GM18498 (cell line): Measurements from ENCODE around the gene RPL41.
"Not testable (repeated sequence)": the region's sequence is repeated elsewhere in the genome, so short reads cannot be mapped to it uniquely, and the experiment has no call there.

ENCODE experiments used
- ATAC-seq: cut with Tn5 transposase; IDR thresholded peaks from one replicate; pipeline ENCODE4 v1.9.1; 2021; ENCODE audit warnings: mild to moderate bottlenecking, moderate library complexity; ENCODE audit not compliant: unreplicated experiment

The RPL41 gene

DNA sequence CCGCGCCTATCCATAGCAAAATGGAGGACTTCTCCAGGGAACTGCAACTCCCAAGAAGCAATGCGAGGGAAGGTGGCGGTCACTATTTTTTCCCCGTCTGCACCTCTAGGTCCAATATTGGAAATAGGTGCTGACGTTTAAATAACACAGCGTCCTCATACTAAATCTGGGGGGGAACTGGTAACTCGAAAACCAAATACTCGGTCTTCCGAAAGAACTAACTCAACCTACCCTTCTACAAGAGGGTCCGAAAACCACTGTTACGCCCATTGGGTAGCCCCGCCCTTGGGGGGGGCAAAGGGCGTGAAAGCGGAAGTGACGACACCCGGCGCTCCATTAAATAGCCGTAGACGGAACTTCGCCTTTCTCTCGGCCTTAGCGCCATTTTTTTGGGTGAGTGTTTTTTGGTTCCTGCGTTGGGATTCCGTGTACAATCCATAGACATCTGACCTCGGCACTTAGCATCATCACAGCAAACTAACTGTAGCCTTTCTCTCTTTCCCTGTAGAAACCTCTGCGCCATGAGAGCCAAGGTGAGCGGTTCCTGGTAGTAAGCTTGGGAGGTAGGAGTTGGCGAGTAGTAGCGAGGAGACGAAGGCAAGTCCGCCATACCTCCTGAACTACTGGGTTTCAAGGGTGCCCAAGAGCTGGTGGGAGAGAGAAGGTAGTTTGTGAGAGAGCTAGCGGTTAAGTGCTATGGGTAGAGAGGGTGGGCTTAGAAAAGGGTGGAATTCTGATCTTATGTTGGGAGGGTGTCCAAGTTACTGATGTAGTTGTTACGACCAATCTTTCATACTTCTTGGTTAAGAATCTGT lies at the start of gene RPL41:
Gene RPL41 (plus strand): TSS at position 367 of the 815 bp plus-strand sequence.
- peak; percentile 52 for ATAC-seq

DNA sequence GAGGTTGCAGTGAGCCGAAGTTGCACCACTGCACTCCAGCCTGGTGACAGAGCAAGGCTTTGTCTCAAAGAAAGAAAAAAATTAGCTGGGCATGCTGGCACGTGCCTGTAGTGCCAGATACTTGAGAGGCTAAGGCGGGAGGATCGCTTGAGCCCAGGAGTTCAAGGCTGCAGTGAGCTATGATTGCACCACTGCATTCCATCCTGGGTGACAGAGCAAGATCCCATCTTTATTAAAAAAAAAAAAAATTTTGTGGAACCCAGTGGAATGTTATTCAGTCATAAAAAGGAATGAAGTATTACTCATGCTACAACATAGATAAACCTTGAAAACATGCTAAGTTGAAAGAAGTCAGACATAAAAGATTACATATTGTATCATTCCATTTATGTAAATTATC lies 44.8 kb upstream of the RPL41 start:
- ATAC-seq: no peak

DNA sequence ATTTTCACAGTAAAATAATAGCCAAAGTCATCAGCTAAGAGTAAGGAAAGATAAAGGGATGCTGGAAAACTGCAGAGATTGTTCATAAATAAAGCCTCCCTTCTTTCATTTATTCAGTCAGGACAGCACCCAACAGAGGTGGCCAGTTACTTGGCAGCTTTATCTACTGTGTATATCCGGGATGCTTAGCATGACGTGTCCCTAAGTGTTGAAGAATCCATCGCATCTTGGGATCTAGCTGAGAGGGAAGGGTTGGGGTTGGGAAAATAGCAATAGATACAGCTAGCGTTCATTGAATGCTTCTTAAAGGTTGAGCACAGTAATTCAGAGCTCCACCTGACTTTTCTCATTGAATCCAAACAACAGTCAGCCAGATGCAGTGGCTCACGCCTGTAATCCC lies 42.0 kb upstream of the RPL41 start:
- no peak for ATAC-seq

DNA sequence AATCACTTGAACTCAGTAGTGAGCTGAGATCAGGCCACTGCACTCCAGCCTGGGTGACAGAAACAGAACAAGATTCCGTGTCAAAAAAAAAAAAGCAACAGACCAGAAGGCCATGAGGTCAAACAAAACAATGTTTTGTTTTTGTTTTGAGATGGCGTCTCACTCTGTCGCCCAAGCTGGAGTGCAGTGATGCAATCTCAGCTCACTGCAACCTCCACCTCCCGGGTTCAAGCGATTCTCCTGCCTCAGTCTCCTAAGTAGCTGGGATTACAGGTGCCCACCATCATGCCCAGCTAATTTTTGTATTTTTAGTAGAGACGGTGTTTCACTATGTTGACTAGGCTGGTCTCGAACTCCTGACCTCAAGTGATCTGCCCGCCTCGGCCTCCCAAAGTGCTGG lies 38.5 kb upstream of the RPL41 start:
- not testable (repeated sequence) for ATAC-seq

DNA sequence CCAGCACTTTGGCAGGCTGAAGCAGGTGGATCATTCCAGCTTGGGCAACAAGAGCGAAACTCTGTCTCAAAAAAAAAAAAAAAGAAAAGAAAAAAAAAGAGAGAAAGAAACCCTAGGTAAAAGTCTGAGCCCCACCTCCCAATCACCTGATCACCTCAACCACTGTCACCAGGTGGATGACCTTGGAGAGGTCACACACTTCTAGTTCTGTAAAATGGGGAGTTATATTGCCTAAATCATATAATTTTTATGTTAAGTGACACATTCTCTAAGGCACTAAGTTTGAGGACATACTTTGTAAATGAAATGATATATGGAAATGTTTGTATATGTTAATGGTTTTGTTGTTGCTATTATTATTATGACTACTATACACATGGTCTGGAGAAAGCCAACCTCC lies 38.0 kb upstream of the RPL41 start:
- no peak for ATAC-seq

DNA sequence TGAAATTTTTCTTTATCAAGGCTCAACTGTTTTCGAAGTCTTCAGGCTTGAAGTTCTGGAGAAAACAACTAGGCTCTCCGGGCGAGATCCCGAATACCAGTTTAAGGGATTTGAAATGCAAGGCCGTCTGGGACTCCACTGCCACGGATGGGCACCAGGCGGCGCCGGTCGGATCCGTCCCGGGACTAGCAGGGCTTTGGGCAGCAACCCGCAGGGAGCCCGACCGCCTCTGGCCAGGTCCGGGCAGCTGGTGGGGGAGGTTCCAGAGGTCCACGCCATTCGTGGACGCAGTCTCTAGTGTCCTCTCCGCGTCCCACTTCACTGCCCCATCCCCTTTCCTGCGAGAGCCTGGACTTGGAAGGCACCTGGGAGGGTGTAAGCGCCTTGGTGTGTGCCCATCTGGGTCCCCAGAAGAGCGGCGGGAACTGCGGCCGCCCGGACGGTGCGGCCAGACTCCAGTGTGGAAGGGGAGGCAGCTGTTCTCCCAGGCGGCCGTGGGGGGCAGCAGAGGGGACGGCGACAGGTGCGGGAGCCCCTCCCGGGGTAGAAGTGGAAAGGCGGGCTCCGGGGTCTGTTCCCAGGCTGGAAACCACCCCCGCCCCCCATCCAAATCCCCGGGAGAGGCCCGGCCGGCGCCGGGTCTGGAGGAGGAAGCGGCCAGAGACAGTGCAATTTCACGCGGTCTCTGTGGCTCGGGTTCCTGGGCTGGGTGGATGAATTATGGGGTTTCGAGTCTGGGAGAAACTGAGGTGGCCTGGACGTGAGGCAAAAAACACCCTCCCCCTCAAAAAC lies 37.3 kb upstream of the RPL41 start:
- peak; percentile 72 for ATAC-seq

DNA sequence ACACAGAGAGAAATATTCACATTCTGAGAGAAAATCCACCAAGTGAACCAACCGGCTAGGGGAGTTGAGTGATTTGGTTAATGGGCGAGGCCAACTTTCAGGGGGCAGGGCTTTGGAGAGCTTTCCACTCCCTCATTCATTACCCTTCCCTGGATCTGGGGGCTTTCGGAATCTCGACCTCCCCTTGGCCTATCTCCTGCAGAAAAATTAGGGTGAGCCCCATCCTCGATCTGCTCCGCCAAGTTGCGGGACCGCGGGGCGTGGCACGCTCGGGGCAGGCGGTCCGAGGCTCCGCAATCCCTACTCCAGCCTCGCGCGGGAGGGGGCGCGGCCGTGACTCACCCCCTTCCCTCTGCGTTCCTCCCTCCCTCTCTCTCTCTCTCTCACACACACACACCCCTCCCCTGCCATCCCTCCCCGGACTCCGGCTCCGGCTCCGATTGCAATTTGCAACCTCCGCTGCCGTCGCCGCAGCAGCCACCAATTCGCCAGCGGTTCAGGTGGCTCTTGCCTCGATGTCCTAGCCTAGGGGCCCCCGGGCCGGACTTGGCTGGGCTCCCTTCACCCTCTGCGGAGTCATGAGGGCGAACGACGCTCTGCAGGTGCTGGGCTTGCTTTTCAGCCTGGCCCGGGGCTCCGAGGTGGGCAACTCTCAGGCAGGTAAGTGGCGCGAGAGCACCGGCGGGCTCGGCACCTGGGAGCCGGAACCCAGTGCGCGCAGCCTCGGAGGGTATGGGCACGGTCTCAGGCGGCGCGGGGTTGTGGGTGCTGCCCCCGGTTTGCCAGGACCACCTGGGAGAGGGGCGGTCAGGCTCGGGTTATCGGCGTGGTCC lies 36.5 kb upstream of the RPL41 start, which contains the start of gene ERBB3:
Gene ERBB3 (plus strand): TSS at position 443 of the 833 bp plus-strand sequence. CDS start 136 bp downstream, at position 579.
- peak; percentile 43 for ATAC-seq

DNA sequence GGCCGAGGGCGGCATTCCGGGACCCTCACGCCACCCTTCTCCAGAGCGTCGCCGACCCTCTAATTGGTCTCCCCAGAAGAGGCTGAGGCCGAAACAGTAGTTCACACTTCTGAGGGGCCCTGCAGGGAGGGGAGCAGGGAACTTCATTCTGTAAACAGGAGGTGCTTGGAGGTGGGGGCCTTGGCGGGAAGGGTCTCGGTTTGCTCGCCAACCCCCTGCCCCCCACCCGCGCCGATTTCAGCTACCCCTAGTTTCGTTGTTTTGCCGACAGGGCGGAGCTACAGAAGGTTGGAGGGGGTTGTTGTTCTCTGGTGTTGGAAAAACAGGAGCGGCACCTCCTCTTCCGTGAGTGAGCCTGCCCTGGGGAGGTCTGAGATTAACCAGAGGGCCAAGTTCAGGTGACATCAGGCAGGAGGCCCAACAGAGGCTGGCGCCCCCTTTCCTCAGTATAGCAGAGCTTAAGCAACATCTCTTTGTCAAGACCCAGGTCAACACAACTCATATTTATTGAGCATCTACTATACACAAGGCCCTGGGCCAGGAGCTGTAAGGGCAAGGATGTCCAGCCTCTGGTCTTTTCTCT lies 35.8 kb upstream of the RPL41 start:
- ATAC-seq: no peak

DNA sequence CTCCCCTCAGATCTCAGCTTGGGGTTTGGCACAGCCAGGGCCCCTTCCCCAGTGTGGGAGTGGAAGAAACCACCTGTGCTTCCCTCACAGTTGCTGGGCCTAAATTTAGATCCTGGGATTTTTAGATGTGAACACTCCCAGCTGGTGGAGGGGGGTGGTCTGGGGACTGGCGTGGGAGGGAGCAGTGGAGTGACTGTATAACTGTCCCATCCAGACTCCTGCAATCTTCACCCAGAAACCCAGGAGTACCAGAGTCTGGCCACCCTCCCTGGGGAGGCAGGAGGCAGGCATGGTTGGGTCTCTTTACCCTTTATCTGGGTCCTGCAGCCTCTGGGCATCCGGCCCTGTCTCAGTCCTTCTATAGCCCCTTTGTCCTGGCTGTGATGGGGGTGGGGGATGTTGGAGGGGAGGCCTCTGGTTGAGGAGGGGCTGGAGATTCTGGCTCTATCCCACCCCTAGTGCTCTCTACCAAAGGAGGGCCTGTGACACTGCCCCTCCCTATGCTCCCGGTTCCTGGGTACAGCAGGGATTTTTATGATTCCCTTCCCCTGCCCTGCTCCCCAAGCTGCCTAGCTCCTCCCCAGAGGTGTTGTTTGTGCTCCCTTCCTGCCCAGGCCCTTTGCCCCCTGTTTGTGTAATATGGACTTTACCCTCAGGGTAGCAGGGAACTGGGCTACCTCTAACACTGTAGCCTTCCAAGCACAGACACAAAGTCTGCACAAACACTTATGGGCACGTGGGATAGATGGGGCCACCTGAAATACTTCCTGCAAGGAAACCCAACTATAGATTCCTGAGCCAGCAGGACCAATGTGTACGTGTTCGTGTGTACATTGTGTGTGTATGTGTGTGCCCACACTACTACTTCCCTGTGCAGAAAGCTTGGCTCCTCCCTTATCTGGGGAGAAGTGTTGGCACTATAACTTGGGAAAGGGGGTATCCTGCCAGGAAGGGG lies 34.8 kb upstream of the RPL41 start:
- ATAC-seq: no peak

DNA sequence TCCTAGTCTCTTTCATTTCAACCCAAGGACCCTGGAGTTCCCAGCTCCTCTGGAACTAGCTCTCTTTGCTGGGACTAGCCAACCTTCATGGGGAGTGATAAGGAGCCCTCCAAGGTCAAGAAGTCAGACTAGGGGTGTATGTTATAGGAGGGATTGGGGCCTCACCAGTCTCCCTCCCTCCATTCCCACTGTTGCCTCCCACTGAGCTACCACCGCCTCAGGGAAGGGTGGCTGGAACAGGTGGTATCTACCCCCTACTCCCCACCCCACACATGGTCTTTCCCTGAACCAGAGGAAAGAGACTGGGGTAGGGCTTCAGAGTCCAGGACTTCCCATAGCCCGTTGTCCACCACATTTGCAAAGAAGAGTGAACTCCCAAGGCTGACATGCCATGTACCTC lies 34.1 kb upstream of the RPL41 start:
- ATAC-seq: no peak

DNA sequence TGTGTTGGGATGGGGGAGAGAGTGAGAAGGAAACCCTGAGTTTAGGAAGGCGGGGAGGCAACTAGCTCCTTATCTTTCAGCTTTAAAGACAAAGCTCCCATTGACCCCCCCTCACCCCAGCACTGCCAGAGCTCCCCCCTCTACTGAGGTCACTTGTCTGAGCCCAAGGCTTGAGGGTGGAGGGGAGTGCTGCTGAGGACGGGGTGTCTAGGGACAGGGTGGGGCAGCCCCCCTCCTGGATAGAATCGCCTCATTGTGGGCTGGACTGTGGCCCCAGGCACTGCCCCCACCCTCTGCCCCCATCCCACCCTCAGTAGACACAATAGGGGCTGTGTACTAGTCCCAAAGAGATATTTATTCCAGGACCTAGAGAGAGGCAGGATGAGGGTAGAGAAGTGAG lies 33.5 kb upstream of the RPL41 start:
- ATAC-seq: no peak

DNA sequence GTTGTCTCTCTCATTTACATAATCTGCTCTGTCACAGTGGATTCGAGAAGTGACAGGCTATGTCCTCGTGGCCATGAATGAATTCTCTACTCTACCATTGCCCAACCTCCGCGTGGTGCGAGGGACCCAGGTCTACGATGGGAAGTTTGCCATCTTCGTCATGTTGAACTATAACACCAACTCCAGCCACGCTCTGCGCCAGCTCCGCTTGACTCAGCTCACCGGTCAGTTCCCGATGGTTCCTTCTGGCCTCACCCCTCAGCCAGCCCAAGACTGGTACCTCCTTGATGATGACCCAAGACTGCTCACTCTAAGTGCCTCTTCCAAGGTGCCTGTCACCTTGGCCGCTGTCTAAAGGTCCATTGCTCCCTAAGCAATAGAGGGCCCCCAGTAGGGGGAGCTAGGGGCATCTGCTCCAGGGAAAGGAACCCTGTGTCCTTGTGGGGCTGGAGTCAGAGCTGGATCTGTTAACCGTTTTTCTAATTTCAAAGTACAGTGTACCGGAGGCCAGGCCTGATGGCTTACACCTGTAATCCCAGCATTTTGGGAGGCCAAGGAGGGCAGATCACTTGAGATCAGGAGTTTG lies 31.4 kb upstream of the RPL41 start:
- ATAC-seq: no peak

DNA sequence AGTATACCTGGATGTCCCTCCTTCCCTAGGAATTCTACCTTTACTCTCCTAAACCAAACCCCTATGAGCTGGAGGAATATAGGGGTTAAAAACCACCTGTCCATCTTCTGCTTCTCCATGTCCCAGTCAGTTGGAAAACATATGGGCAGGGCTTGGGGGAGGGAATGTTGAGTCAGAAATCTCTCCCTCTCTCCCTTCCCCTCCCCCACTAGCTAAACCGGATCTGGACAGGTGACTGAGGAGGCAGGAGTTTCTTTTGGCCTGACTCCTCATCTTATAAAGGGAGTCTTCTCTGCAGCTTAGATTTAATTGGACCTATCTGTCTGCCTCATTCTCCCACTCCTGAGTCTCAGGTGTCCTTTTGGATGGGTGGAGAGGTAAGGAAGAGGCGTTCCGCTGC lies 30.3 kb upstream of the RPL41 start:
- ATAC-seq: no peak

DNA sequence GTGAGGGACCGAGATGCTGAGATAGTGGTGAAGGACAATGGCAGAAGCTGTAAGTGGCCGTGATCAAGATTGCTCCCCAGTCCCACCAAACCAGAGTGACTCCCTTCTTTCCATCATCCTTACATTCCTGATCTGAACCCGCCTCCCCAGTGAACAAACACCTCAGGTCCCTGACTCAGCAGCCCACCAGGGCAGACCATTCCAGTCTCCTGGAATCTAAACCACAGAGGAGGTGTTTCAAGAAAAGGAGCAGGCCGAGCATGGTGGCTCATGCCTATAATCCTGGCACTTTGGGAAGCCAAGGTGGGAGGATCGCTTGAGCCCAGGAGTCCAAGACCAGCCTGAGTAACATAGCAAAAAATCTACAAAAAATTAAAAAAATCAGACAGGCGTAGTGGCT lies 29.8 kb upstream of the RPL41 start:
- ATAC-seq: no peak

DNA sequence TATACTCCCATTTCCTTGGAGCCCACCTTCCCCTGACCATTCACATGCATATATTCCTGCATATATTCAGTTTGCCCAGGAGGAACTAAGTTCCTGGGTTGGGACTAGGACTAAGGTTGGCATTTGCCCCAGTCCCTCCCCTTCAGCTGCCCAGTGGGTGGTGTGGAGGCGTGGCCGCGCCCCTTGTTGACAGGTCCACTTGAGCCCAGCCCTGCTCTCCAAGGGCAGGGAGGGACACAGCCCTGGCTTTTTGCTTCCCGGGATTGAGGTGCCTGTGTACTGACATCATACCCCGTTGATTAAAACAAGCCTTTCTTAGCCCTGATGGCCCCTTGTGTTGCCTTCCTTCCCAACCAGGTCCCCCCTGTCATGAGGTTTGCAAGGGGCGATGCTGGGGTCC lies 29.2 kb upstream of the RPL41 start:
- ATAC-seq: no peak

DNA sequence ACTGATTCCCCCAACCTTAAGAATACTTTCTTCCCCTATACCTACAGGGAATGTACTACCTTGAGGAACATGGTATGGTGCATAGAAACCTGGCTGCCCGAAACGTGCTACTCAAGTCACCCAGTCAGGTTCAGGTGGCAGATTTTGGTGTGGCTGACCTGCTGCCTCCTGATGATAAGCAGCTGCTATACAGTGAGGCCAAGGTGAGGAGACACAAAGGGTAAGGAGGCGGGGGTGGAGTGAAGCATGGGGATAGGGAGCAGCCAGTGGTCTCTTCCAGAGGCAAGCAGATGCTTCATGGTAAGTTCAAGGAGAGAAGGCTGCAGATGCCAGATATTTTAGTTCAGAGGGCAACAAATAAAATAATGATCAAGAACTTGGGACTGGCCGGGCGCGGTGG lies 18.7 kb upstream of the RPL41 start:
- ATAC-seq: no peak

DNA sequence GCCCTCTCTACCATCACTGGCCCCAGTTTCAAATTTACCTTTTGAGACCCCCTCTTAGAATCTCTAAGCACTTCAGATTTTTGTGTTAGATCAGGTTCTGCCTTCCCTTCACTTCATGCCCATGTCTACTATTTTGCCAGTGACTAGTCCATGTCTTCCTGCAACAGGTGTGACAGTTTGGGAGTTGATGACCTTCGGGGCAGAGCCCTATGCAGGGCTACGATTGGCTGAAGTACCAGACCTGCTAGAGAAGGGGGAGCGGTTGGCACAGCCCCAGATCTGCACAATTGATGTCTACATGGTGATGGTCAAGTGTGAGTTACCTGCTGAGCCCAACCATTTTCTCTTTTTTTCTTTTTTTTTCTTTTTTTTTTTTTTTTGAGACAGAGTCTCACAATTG lies 17.8 kb upstream of the RPL41 start:
- ATAC-seq: no peak

DNA sequence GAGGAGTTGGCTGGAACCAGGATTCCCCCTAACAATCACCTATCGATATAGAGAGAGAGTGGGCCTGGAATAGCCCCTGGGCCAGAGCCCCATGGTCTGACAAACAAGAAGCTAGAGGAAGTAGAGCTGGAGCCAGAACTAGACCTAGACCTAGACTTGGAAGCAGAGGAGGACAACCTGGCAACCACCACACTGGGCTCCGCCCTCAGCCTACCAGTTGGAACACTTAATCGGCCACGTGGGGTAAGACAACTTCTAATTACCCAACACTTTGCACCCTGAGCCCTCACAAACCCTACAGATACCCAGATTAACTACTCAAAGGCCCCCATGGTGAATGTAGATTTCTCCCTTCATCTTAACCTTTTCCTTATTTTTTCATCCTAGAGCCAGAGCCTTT lies 16.6 kb upstream of the RPL41 start:
- ATAC-seq: no peak

DNA sequence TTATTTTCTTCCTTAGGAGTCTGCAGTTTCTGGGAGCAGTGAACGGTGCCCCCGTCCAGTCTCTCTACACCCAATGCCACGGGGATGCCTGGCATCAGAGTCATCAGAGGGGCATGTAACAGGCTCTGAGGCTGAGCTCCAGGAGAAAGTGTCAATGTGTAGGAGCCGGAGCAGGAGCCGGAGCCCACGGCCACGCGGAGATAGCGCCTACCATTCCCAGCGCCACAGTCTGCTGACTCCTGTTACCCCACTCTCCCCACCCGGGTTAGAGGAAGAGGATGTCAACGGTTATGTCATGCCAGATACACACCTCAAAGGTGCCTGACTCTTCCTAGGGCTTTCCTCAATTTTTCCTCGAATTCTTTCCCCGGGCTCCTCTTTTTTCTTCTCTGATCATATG lies 15.4 kb upstream of the RPL41 start:
- ATAC-seq: no peak
